WTC11 (cell line): ENCODE results near the gene LDLRAD4. TPM values are rescaled to one million over a fixed set of nuclear protein-coding genes. Genes with fewer than 3 reads are reported as not detected.

Experiments used
- ATAC-seq: fragments of 200-7000 bp; cut with Tn5 transposase; 2 replicates; pipeline ENCODE4 v1.10.0; 2021; ENCODE audit warnings: mild to moderate bottlenecking, moderate library complexity
- CTCF ChIA-PET: fragments of 300-600 bp; sonication (Branson Sonifier 250); formaldehyde crosslinking; loops from one replicate; lab custom pipeline; 2021; ENCODE audit warnings: antibody characterized with exemption; lab: Charles Lee
- POLR2A ChIA-PET: fragments of 350-600 bp; sonication (Branson Sonifier 250); formaldehyde crosslinking; loops from one replicate; lab custom pipeline; 2021; ENCODE audit warnings: antibody characterized with exemption; lab: Charles Lee
- DNase-seq: peaks from one replicate; pipeline ENCODE4 v3.0.0; 2021; ENCODE audit warnings: low spot score
- H3K27ac Mint-ChIP-seq: 2 replicates; pipeline ENCODE4 v1.8.0; 2021; ENCODE audit warnings: mixed read lengths
- H3K27me3 Mint-ChIP-seq: 2 replicates; pipeline ENCODE4 v1.8.0; 2021; ENCODE audit warnings: low read depth, mild to moderate bottlenecking, moderate library complexity, mixed read lengths
- H3K36me3 Mint-ChIP-seq: 2 replicates; pipeline ENCODE4 v1.8.0; 2021; ENCODE audit warnings: mixed read lengths
- H3K4me1 Mint-ChIP-seq: 2 replicates; pipeline ENCODE4 v1.8.0; 2022; ENCODE audit warnings: mixed read lengths
- H3K4me3 Mint-ChIP-seq: 2 replicates; pipeline ENCODE4 v1.8.0; 2021; ENCODE audit warnings: mild to moderate bottlenecking, moderate library complexity, mixed read lengths
- H3K9me3 Mint-ChIP-seq: 2 replicates; pipeline ENCODE4 v1.8.0; 2021; ENCODE audit warnings: mixed read lengths
- AR ChIP-seq: fragments of 250-450 bp; sonication (Bioruptor Pico); IDR thresholded peaks from 2 replicates; pipeline ENCODE4 v1.9.0; 2021; ENCODE audit warnings: mild to moderate bottlenecking
- ATF6 ChIP-seq: sonication (generic); formaldehyde crosslinking; IDR thresholded peaks from 2 replicates; pipeline ENCODE4 v1.8.1; 2023; ENCODE audit warnings: mild to moderate bottlenecking, missing genetic modification reagents
- CREB1 ChIP-seq: sonication (generic); formaldehyde crosslinking; IDR thresholded peaks from 2 replicates; pipeline ENCODE4 v1.8.0; 2023; ENCODE audit warnings: mild to moderate bottlenecking, missing genetic modification reagents
- CREM ChIP-seq: sonication (generic); formaldehyde crosslinking; IDR thresholded peaks from 2 replicates; pipeline ENCODE4 v1.8.1; 2022; ENCODE audit warnings: mild to moderate bottlenecking, missing genetic modification reagents, moderate library complexity
- ETV6 ChIP-seq: sonication (generic); formaldehyde crosslinking; IDR thresholded peaks from 2 replicates; pipeline ENCODE4 v1.8.1; 2022; ENCODE audit warnings: mild to moderate bottlenecking, missing genetic modification reagents
- MAX ChIP-seq: sonication (generic); formaldehyde crosslinking; IDR thresholded peaks from 2 replicates; pipeline ENCODE4 v1.8.0; 2022; ENCODE audit warnings: mild to moderate bottlenecking, missing genetic modification reagents
- MYBL2 ChIP-seq: sonication (generic); formaldehyde crosslinking; IDR thresholded peaks from 2 replicates; pipeline ENCODE4 v1.8.1; 2023; ENCODE audit warnings: mild to moderate bottlenecking, moderate library complexity, missing genetic modification reagents
- NR2C2 ChIP-seq: sonication (generic); formaldehyde crosslinking; IDR thresholded peaks from 2 replicates; pipeline ENCODE4 v1.8.0; 2022; ENCODE audit warnings: mild to moderate bottlenecking, missing genetic modification reagents
- SOX15 ChIP-seq: fragments of 250-450 bp; sonication (Bioruptor Pico); IDR thresholded peaks from 2 replicates; pipeline ENCODE4 v1.9.0; 2021; ENCODE audit warnings: mild to moderate bottlenecking
- TEAD1 ChIP-seq: sonication (generic); formaldehyde crosslinking; IDR thresholded peaks from 2 replicates; pipeline ENCODE4 v1.8.0; 2022; ENCODE audit warnings: mild to moderate bottlenecking, missing genetic modification reagents
- ZNF219 ChIP-seq: sonication (generic); formaldehyde crosslinking; IDR thresholded peaks from 2 replicates; pipeline ENCODE4 v1.8.0; 2023; ENCODE audit warnings: missing genetic modification reagents, mild to moderate bottlenecking, borderline replicate concordance
- ZNF425 ChIP-seq: fragments of 250-450 bp; sonication (Bioruptor Pico); conservative IDR thresholded peaks from 2 replicates; pipeline ENCODE4 v1.9.0; 2021; ENCODE audit warnings: mild to moderate bottlenecking
- total RNA-seq: library from RNA; stranded (reverse); gene quantifications from 3 replicates; pipeline ENCODE4 v1.2.3, GENCODE V29; 2021
- TF ChIP-seq, protein P1 (sequence below): sonication (generic); formaldehyde crosslinking; IDR thresholded peaks from 2 replicates; pipeline ENCODE4 v1.8.0; 2022; ENCODE audit warnings: mild to moderate bottlenecking, missing genetic modification reagents
- TF ChIP-seq, protein P2 (sequence below): sonication (generic); formaldehyde crosslinking; IDR thresholded peaks from 2 replicates; pipeline ENCODE4 v1.8.0; 2022; ENCODE audit warnings: mild to moderate bottlenecking, missing genetic modification reagents
- TF ChIP-seq, protein P3 (sequence below): sonication (generic); formaldehyde crosslinking; IDR thresholded peaks from 2 replicates; pipeline ENCODE4 v1.8.1; 2023; ENCODE audit warnings: mild to moderate bottlenecking, missing genetic modification reagents, borderline replicate concordance
- TF ChIP-seq, protein P4 (sequence below): sonication (generic); formaldehyde crosslinking; IDR thresholded peaks from 2 replicates; pipeline ENCODE4 v1.8.0; 2022; ENCODE audit warnings: mild to moderate bottlenecking, missing genetic modification reagents

Gene LDLRAD4
- total RNA-seq, 1 experiment from 2014 or later, result 6.2 TPM

- H3K36me3 Mint-ChIP-seq, result no peaks in the 10 kb centered on the region
- H3K9me3 Mint-ChIP-seq, result no peaks in the 10 kb centered on the region
- no peaks in the 10 kb centered on the region for H3K27me3 Mint-ChIP-seq
- H3K4me1 Mint-ChIP-seq, result no peaks in the 10 kb centered on the region
- no peak for DNase-seq
- no peak overlapping the region for H3K27ac Mint-ChIP-seq
- ChIA-PET CTCF (no interaction called here), POLR2A (no interaction called here)
- no peak overlapping the region for H3K4me3 Mint-ChIP-seq
- no peak for TF ChIP-seq CREB1
- no peak for TF ChIP-seq TEAD1 (CRISPR knock-in tag)
- TF ChIP-seq CREM (CRISPR knock-in tag), result no peak
- TF ChIP-seq, protein P1, sequence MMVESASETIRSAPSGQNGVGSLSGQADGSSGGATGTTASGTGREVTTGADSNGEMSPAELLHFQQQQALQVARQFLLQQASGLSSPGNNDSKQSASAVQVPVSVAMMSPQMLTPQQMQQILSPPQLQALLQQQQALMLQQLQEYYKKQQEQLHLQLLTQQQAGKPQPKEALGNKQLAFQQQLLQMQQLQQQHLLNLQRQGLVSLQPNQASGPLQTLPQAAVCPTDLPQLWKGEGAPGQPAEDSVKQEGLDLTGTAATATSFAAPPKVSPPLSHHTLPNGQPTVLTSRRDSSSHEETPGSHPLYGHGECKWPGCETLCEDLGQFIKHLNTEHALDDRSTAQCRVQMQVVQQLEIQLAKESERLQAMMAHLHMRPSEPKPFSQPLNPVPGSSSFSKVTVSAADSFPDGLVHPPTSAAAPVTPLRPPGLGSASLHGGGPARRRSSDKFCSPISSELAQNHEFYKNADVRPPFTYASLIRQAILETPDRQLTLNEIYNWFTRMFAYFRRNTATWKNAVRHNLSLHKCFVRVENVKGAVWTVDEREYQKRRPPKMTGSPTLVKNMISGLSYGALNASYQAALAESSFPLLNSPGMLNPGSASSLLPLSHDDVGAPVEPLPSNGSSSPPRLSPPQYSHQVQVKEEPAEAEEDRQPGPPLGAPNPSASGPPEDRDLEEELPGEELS (CRISPR knock-in tag), result no peak
- TF ChIP-seq ZNF425 (CRISPR knock-in tag), result no peak
- TF ChIP-seq, protein P2, sequence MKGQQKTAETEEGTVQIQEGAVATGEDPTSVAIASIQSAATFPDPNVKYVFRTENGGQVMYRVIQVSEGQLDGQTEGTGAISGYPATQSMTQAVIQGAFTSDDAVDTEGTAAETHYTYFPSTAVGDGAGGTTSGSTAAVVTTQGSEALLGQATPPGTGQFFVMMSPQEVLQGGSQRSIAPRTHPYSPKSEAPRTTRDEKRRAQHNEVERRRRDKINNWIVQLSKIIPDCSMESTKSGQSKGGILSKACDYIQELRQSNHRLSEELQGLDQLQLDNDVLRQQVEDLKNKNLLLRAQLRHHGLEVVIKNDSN (CRISPR knock-in tag), result no peak
- no peak for TF ChIP-seq MAX (CRISPR knock-in tag)
- TF ChIP-seq, protein P3, sequence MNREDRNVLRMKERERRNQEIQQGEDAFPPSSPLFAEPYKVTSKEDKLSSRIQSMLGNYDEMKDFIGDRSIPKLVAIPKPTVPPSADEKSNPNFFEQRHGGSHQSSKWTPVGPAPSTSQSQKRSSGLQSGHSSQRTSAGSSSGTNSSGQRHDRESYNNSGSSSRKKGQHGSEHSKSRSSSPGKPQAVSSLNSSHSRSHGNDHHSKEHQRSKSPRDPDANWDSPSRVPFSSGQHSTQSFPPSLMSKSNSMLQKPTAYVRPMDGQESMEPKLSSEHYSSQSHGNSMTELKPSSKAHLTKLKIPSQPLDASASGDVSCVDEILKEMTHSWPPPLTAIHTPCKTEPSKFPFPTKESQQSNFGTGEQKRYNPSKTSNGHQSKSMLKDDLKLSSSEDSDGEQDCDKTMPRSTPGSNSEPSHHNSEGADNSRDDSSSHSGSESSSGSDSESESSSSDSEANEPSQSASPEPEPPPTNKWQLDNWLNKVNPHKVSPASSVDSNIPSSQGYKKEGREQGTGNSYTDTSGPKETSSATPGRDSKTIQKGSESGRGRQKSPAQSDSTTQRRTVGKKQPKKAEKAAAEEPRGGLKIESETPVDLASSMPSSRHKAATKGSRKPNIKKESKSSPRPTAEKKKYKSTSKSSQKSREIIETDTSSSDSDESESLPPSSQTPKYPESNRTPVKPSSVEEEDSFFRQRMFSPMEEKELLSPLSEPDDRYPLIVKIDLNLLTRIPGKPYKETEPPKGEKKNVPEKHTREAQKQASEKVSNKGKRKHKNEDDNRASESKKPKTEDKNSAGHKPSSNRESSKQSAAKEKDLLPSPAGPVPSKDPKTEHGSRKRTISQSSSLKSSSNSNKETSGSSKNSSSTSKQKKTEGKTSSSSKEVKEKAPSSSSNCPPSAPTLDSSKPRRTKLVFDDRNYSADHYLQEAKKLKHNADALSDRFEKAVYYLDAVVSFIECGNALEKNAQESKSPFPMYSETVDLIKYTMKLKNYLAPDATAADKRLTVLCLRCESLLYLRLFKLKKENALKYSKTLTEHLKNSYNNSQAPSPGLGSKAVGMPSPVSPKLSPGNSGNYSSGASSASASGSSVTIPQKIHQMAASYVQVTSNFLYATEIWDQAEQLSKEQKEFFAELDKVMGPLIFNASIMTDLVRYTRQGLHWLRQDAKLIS (CRISPR knock-in tag), result no peak
- no peak for TF ChIP-seq ATF6 (CRISPR knock-in tag)
- TF ChIP-seq ETV6 (CRISPR knock-in tag), result no peak
- no peak for TF ChIP-seq AR (CRISPR knock-in tag)
- no peak for TF ChIP-seq MYBL2
- no peak for TF ChIP-seq ZNF219 (CRISPR knock-in tag)
- TF ChIP-seq SOX15 (CRISPR knock-in tag), result no peak
- TF ChIP-seq, protein P4, sequence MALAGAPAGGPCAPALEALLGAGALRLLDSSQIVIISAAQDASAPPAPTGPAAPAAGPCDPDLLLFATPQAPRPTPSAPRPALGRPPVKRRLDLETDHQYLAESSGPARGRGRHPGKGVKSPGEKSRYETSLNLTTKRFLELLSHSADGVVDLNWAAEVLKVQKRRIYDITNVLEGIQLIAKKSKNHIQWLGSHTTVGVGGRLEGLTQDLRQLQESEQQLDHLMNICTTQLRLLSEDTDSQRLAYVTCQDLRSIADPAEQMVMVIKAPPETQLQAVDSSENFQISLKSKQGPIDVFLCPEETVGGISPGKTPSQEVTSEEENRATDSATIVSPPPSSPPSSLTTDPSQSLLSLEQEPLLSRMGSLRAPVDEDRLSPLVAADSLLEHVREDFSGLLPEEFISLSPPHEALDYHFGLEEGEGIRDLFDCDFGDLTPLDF (CRISPR knock-in tag), result no peak
- no peak for TF ChIP-seq NR2C2 (CRISPR knock-in tag)
- TF ChIP-seq, all 79 proteins: peak for 0
- no peak for ATAC-seq
These were observed 183.3 kb downstream of the LDLRAD4 start for GRCh38 chr18:13401826-13402225.
